ENCODE measurements around the gene CAPZB. TPM values are rescaled to one million over a fixed set of nuclear protein-coding genes. Genes with fewer than 3 reads are reported as not detected.
A peak's percentile ranks its signal among the peaks of the same experiment; 100 is the strongest.

The CAPZB gene
- total RNA-seq, 1 donor from 2014 or later, result 403 TPM

DNA sequence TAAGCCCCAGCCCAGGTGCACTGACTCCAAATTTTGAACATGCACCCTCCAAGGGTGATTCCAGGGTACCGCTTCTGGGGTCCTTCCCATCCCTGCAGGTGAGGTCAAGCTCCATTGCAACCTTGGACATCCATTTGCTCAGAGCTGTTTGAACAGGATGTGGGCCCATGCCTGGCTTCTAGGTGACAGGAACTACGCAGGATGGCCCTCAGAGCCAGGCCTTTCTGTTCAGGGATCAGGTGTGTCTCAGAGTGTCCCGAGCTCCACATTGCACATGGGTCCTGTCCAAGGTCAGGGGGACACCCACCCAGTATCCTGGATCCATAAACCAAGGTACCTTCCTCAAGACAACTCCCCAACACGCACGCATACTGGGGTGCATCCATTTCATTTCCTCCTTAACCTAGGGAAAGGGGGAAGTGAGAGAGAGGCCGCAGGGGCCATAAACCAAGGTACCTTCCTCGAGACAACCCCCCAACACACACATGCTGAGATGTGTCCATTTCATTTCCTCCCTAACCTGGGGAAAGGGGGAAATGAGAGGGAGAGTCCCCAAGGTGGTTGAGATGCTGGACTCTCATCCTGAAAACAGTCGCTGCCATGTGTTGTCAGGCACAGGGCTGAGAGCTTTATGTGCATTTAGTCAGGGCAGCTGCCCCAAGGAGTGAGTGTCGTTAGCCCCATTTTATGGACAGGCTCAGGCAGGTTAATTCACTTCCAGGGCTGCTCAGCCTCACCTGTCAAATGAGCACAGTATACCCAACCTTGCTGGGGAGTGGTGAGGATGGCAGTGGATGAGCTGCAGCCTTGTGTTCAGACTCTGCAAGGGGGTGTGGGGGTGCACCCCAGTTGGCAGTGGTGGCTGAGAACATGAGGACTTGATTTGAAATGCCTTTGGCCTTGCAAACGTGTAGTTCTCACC, 171.1 kb downstream of the CAPZB start:
- H3K27ac Mint-ChIP-seq (ENCODE audit: unreplicated experiment), result no peak overlapping the region
- no peak for DNase-seq (ENCODE audit: extremely low spot score, unreplicated experiment)
- peak overlapping the region; percentile 10 for H3K4me3 Mint-ChIP-seq (ENCODE audit: unreplicated experiment)
- no peaks in the 10 kb centered on the region for H3K27me3 Mint-ChIP-seq (ENCODE audit: unreplicated experiment)
- TF ChIP-seq, protein P1, sequence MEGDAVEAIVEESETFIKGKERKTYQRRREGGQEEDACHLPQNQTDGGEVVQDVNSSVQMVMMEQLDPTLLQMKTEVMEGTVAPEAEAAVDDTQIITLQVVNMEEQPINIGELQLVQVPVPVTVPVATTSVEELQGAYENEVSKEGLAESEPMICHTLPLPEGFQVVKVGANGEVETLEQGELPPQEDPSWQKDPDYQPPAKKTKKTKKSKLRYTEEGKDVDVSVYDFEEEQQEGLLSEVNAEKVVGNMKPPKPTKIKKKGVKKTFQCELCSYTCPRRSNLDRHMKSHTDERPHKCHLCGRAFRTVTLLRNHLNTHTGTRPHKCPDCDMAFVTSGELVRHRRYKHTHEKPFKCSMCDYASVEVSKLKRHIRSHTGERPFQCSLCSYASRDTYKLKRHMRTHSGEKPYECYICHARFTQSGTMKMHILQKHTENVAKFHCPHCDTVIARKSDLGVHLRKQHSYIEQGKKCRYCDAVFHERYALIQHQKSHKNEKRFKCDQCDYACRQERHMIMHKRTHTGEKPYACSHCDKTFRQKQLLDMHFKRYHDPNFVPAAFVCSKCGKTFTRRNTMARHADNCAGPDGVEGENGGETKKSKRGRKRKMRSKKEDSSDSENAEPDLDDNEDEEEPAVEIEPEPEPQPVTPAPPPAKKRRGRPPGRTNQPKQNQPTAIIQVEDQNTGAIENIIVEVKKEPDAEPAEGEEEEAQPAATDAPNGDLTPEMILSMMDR (IDR thresholded peaks at IDR 0.05), result no peak
- no peaks in the 10 kb centered on the region for H3K9me3 Mint-ChIP-seq (ENCODE audit: unreplicated experiment)
- H3K4me1 Mint-ChIP-seq (ENCODE audit: unreplicated experiment), result peaks cover 46% of the 10 kb centered on the region
- peaks cover 16% of the 10 kb centered on the region for H3K36me3 Mint-ChIP-seq (ENCODE audit: unreplicated experiment)

DNA sequence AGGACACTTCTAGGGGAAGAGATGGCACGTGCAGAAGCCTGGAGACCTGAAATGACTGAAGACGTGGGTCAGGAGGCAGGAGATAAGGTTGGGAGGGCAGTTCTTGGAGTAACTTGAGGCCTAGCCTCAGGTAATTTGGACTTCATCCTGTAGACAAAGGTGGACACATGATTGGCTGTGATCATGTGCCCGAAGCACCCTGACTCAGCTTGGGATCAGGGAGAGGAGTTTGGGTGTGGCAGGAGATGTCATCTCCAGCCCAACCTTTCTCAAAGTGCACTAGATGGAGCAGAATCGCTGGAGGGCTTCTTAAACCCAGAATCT, 171.7 kb downstream of the CAPZB start:
- no peak for DNase-seq (ENCODE audit: extremely low spot score, unreplicated experiment)
- Mint-ChIP-seq H3K27me3 (ENCODE audit: unreplicated experiment) (no peaks in the 10 kb centered on the region), H3K36me3 (ENCODE audit: unreplicated experiment) (peaks cover 13% of the 10 kb centered on the region), H3K27ac (ENCODE audit: unreplicated experiment) (peak overlapping the region; percentile 71), H3K4me1 (ENCODE audit: unreplicated experiment) (peaks cover 52% of the 10 kb centered on the region), H3K9me3 (ENCODE audit: unreplicated experiment) (no peaks in the 10 kb centered on the region), H3K4me3 (ENCODE audit: unreplicated experiment) (peak overlapping the region; percentile 81)
- TF ChIP-seq, protein P1 (IDR thresholded peaks at IDR 0.05), result no peak

DNA sequence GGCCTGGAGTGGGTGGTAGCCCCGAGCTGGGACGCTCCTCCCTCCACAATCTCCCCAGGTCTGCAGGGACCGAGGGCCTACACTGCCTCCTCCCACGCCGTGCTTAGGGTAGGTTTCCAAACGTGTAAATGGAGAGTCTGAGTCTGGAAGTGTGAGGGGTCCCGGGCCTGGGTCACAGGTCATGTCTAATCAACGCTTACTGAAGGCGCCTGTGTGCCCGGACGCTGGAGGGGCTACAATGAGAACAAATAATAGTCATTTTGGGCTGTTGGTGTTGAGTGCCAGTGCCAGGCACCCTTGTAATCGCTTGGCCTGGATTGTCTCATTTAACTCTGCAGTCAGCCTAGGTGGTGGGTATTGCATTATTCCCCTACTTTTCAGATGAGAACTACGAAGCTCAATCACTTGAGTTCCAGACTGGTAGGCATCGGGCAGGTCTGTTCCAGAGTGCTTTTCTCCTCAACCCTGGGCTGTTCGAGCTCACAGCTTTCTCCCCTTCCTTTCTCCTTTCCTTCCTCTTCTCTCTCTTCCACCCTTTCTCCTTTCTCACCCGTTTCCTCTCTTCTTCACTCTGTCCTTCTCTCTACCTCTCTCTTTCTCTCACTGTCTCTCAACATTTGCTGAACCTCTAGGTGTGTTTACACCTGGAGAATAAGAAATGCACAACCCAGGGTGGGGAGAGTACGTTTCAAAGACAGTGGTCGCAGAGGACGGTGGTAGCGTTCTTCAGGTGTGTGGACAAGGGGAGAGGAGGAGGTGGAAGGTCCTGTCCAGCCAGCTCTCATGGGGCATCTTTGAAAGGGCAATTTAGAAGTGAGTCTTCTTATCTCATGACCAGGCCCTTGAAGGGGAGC, 172.3 kb downstream of the CAPZB start:
- Mint-ChIP-seq H3K27me3 (ENCODE audit: unreplicated experiment) (no peaks in the 10 kb centered on the region), H3K36me3 (ENCODE audit: unreplicated experiment) (peaks cover 12% of the 10 kb centered on the region), H3K27ac (ENCODE audit: unreplicated experiment) (peak overlapping the region; percentile 71), H3K9me3 (ENCODE audit: unreplicated experiment) (no peaks in the 10 kb centered on the region), H3K4me1 (ENCODE audit: unreplicated experiment) (peaks cover 52% of the 10 kb centered on the region), H3K4me3 (ENCODE audit: unreplicated experiment) (peak overlapping the region; percentile 81)
- TF ChIP-seq, protein P1 (IDR thresholded peaks at IDR 0.05), result no peak
- no peak for DNase-seq (ENCODE audit: extremely low spot score, unreplicated experiment)

GRCh38 chr1:19311931-19312781, 173.2 kb downstream of the CAPZB start, which contains the start of the genes AKR7A2 and SLC66A1:
Gene AKR7A2 (minus strand): TSS chr1:19312144. CDS start chr1:19312124, 20 bp downstream.
Gene SLC66A1 (plus strand): TSS chr1:19312326. CDS start chr1:19317678, 5,352 bp downstream.
- Mint-ChIP-seq H3K9me3 (ENCODE audit: unreplicated experiment) (no peaks in the 10 kb centered on the region), H3K27me3 (ENCODE audit: unreplicated experiment) (no peaks in the 10 kb centered on the region), H3K27ac (ENCODE audit: unreplicated experiment) (peak within 1 kb of the TSS; percentile 71), H3K4me3 (ENCODE audit: unreplicated experiment) (peak within 1 kb of the TSS; percentile 88), H3K4me1 (ENCODE audit: unreplicated experiment) (peaks cover 52% of the 10 kb centered on the region), H3K36me3 (ENCODE audit: unreplicated experiment) (peaks cover 16% of the 10 kb centered on the region)
- peak; percentile 98 for DNase-seq (ENCODE audit: extremely low spot score, unreplicated experiment)
- TF ChIP-seq, protein P1 (IDR thresholded peaks at IDR 0.05), result peak; percentile 12

All from osteocyte (in vitro differentiated cells).